Measurements from ENCODE around the gene ARIH2.

ARIH2 gene

GRCh38 chr3:48930590-48930989 lies 11.9 kb downstream of the ARIH2 start:
- intact Hi-C loops (cut with DNase I; ENCODE audit: low total_unique reads): no loop called here
- Histone ChIP-seq H3K27ac (no peak overlapping the region), H3K27me3 (no peaks in the 10 kb centered on the region), H3K9me3 (no peaks in the 10 kb centered on the region), H3K4me1 (peaks cover 0 to 52% (median 36%) of the 10 kb centered on the region in 4 donors), H3K4me3 (no peak overlapping the region), H3K36me3 (peaks cover 30 to 58% (median 35%) of the 10 kb centered on the region in 3 donors)
- no peak for TF ChIP-seq CTCF (IDR thresholded peaks at IDR 0.05)
- DNase-seq: no peak

DNA sequence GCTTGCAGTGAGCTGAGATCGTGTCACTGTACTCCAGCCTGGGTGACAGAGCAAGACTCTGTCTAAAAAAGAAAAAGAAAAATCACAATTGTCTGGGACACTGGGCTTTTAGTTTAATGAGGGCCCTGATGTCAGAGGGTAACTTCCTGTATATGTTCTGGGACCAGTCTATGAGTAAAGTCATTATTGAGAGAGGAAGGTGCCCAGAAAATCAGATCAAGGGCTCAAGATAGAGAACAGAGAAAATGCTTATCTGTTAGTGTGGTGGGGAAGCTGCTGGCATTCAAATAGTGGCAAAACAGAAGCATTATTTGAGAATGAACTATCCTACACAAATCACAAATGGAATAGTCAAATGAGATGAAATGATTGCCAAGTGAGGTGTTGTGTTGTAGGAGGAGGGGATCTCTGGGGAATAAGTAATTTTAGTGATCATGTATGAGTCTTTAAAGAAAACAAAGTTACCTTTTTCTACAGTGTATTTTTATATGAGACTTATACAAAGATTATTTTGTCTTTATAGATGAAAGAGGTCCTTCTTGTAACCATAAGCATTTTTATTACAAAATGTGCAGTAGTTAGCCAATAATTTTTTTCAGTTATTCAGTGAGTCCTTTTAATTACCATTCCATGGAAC lies 13.4 kb downstream of the ARIH2 start:
- H3K4me1 ChIP-seq: peaks cover 0 to 45% (median 28%) of the 10 kb centered on the region in 4 donors
- TF ChIP-seq CTCF (IDR thresholded peaks at IDR 0.05): no peak
- no peaks in the 10 kb centered on the region for H3K9me3 ChIP-seq
- no peak for DNase-seq
- no peaks in the 10 kb centered on the region for H3K27me3 ChIP-seq
- H3K4me3 ChIP-seq: no peak overlapping the region
- no peak overlapping the region for H3K27ac ChIP-seq
- peaks cover 22 to 54% (median 24%) of the 10 kb centered on the region in 3 donors for H3K36me3 ChIP-seq
- intact Hi-C loops (cut with DNase I; ENCODE audit: low total_unique reads): no loop called here

DNA sequence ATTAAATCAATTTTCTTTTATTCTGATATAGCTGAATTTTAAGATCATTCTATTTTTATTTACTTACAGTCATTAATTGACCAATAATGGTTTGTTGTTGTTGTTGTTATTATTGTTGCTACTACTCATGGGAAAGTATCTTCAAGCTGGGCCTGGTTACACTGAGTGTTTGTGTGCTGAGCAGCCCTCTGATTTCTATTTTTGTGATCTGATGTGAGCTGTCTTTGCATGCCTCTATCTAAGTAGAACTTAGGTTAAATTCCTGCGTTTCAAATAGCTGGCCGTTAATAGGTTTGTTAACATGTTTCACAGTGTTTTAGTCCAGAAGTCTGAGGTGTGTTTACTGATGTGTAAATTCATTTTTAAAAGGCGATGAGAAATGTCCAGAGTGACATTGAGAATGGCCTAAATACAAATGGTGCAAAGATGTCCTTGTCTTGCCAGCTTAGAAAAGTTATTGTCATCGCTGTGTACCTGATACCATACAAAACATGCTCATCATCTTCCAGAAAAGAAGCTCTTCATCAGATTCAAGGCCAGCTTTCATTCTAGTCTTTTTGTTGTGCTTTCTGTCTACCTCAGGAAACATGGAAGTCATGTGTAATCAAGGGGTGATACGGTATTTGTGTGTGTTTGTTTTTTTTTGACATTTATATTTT lies 15.8 kb downstream of the ARIH2 start:
- no peaks in the 10 kb centered on the region for H3K27me3 ChIP-seq
- H3K4me1 ChIP-seq: peaks cover 0 to 23% (median 13%) of the 10 kb centered on the region in 4 donors
- intact Hi-C loops (cut with DNase I; ENCODE audit: low total_unique reads): no loop called here
- H3K4me3 ChIP-seq: no peak overlapping the region
- no peak overlapping the region for H3K27ac ChIP-seq
- DNase-seq: no peak
- H3K9me3 ChIP-seq: no peaks in the 10 kb centered on the region
- no peak for TF ChIP-seq CTCF (IDR thresholded peaks at IDR 0.05)
- H3K36me3 ChIP-seq: peaks cover 6 to 30% (median 14%) of the 10 kb centered on the region in 3 donors

DNA sequence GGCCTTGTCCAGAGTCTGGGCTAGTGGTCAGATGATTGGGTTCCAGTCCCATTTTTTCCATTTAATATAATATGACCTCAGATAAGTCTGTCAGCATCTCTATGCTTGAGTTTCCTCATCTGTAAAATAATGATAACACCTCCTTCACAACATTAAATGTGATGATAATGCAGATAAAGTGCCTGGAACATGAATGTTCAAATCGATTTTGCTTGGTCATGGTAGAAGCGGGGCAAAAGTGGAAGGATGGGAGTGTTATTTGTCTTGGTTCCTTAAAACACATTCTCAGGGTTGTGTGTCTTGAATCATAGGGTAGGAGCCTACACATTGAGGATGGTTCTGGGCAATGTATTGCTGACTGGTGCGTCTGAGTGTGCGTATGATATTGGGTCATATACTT lies 16.9 kb downstream of the ARIH2 start:
- Histone ChIP-seq H3K9me3 (no peaks in the 10 kb centered on the region), H3K4me3 (no peak overlapping the region), H3K36me3 (peaks cover 6 to 26% (median 14%) of the 10 kb centered on the region in 3 donors), H3K4me1 (peaks cover 0 to 14% (median 5%) of the 10 kb centered on the region in 4 donors), H3K27me3 (no peaks in the 10 kb centered on the region), H3K27ac (no peak overlapping the region)
- DNase-seq: no peak
- no peak for TF ChIP-seq CTCF (IDR thresholded peaks at IDR 0.05)
- intact Hi-C loops (cut with DNase I; ENCODE audit: low total_unique reads): no loop called here

DNA sequence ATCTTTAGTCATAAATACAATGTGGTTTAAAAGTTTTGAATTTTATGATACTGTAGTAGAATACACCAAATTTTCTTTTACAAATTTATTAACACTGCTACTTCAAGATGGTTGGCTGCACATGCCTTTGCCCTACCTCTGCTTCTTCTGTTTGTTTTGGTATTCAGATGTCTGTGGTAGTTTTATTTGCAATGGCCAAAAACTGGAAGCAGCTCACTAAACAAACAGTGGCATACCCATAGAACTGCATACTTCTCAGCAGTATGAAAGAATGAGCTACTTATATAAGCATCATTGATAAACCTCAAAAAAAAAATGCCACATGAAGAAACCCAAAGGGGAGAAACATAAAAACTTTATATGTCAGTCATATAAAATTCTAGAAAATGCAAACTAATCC lies 19.5 kb downstream of the ARIH2 start:
- no peaks in the 10 kb centered on the region for H3K4me1 ChIP-seq
- no peaks in the 10 kb centered on the region for H3K27me3 ChIP-seq
- H3K27ac ChIP-seq: no peak overlapping the region
- H3K9me3 ChIP-seq: no peaks in the 10 kb centered on the region
- peaks cover 7 to 20% (median 14%) of the 10 kb centered on the region in 3 donors for H3K36me3 ChIP-seq
- no peak for TF ChIP-seq CTCF (IDR thresholded peaks at IDR 0.05)
- no peak for DNase-seq
- intact Hi-C loops (cut with DNase I; ENCODE audit: low total_unique reads): no loop called here
- no peak overlapping the region for H3K4me3 ChIP-seq

Measured in tibial artery (tissue), 4 donors.